Thyroid gland (tissue), 4 donors: ENCODE data around the gene CHGA. TPM values are rescaled to one million over a fixed set of nuclear protein-coding genes. Genes with fewer than 3 reads are reported as not detected.

Experiments used
- DNase-seq, 2 donors: peaks; one replicate each; pipeline ENCODE4 v3.0.0-alpha.2; 2019
- H3K27ac ChIP-seq, 3 donors: fragments of 200-600 bp; sonication (generic); 1 replicate in 2 of 3; 2 replicates in 1 of 3; pipeline ENCODE4 v1.5.1; 2016 to 2019; ENCODE audit warnings: mild to moderate bottlenecking in 1 of 3, moderate library complexity in 1 of 3
- H3K27me3 ChIP-seq: fragments of 200-600 bp; sonication (generic); one replicate; pipeline ENCODE4 v1.5.1; 2019
- H3K36me3 ChIP-seq, 2 donors: fragments of 200-600 bp; sonication (generic); one replicate each; pipeline ENCODE4 v1.5.1; 2016 to 2019
- H3K4me1 ChIP-seq, 2 donors: fragments of 200-600 bp; sonication (generic); one replicate each; pipeline ENCODE4 v1.5.1; 2017 to 2019
- H3K4me3 ChIP-seq, 3 donors: fragments of 200-600 bp; sonication (generic); replicated peaks in 1 of 3; 1 replicate in 2 of 3; 2 replicates in 1 of 3; pipeline ENCODE4 v1.5.1; 2016; ENCODE audit warnings: mild to moderate bottlenecking in 1 of 3
- H3K9me3 ChIP-seq: fragments of 200-600 bp; sonication (generic); one replicate; pipeline ENCODE4 v1.5.1; 2017
- CTCF ChIP-seq, 6 experiments: fragments of 200-600 bp in 3 of 6; fragments of 450-650 bp in 3 of 6; sonication (generic) in 3 of 6; IDR thresholded peaks; one replicate each; pipeline ENCODE4 v1.5.1; 2016 to 2019; ENCODE audit warnings: antibody characterized with exemption in 6 of 6, mild to moderate bottlenecking in 2 of 6, inconsistent platforms in 1 of 6, moderate library complexity in 1 of 6
- POLR2A ChIP-seq, 2 donors: fragments of 450-650 bp; IDR thresholded peaks; one replicate each; pipeline ENCODE4 v1.6.1; 2017; ENCODE audit warnings: antibody characterized with exemption in 2 of 2, mild to moderate bottlenecking in 2 of 2, moderate library complexity in 1 of 2
- WGBS, 2 donors: methylation state at CpG; one replicate each; pipeline ENCODE4 v1.1.5; 2017; 5-methylcytosine and 5-hydroxymethylcytosine counted together
- intact Hi-C: fragments of 100-400 bp; cut with DNase I; formaldehyde crosslinking; loops from one replicate; pipeline ENCODE4 v1.15.1; 2023
- total RNA-seq, 4 donors: library from RNA; depleted of rRNA; stranded (reverse); fragments of >200 nt; gene quantifications; one replicate each; pipeline ENCODE4 v1.2.3, GENCODE V29; 2016

The CHGA gene
- total RNA-seq, 4 donors from 2014 or later: 0.54 to 9.6 (median 1.5) TPM

DNA sequence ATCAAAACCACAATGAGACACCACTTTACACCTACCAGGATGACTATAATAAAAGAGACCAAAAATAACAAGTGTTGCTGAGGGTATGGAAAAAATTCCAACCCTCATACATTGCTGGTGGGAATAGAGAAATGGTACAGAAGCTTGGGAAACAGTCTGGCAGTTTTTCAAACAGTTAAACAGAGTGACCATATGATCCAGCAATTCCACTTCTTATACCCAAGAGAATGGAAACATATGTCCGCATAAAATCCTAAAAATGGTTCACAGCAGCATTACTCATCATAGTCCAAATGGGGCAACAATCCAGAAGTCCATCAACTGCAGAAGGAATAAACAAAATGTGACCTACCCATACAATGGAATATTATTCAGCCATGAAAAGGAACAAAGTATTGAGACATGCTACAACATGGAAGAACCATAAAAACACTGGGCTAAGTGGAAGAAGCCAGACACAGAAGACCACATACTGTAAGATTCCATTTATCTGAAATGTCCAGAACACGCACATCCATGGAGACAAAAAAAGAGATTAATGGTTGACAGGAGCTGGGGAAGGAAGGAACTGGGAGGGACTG lies 44.5 kb downstream of the CHGA start:
- WGBS, 2 donors: 90 to 95% methylated on average over 2 of the region's 2 CpGs
- Histone ChIP-seq H3K36me3 (no peaks in the 10 kb centered on the region), H3K4me3 (no peak overlapping the region), H3K4me1 (peaks cover 5 to 35% of the 10 kb centered on the region in 2 donors), H3K9me3 (no peaks in the 10 kb centered on the region), H3K27me3 (no peaks in the 10 kb centered on the region), H3K27ac (no peak overlapping the region)
- intact Hi-C loops: no loop called here
- no peak for DNase-seq
- TF ChIP-seq CTCF (IDR thresholded peaks at IDR 0.05): no peak
- no peak for TF ChIP-seq POLR2A (IDR thresholded peaks at IDR 0.05)

- Histone ChIP-seq H3K4me3 (no peak overlapping the region), H3K36me3 (no peaks in the 10 kb centered on the region), H3K27me3 (no peaks in the 10 kb centered on the region), H3K9me3 (no peaks in the 10 kb centered on the region), H3K4me1 (peaks cover 5 to 44% of the 10 kb centered on the region in 2 donors), H3K27ac (no peak overlapping the region)
- intact Hi-C loops: no loop called here
- 93 to 97% methylated on average over 12 to 14 of the region's 14 CpGs for WGBS, 2 donors
- no peak for DNase-seq
- TF ChIP-seq POLR2A (IDR thresholded peaks at IDR 0.05): no peak
- TF ChIP-seq CTCF (IDR thresholded peaks at IDR 0.05): no peak
These were observed 45.5 kb downstream of the CHGA start for GRCh38 chr14:92968291-92969020.

GRCh38 chr14:92969430-92969829 lies 46.5 kb downstream of the CHGA start:
- Histone ChIP-seq H3K4me3 (no peak overlapping the region), H3K9me3 (no peaks in the 10 kb centered on the region), H3K27me3 (no peaks in the 10 kb centered on the region), H3K36me3 (no peaks in the 10 kb centered on the region), H3K4me1 (peaks cover 0 to 44% of the 10 kb centered on the region in 2 donors), H3K27ac (peak overlapping the region in 1 of 3 donors; percentile 65)
- DNase-seq: no peak
- 94 to 96% methylated on average over 9 to 10 of the region's 10 CpGs for WGBS, 2 donors
- TF ChIP-seq CTCF (IDR thresholded peaks at IDR 0.05): no peak
- TF ChIP-seq POLR2A (IDR thresholded peaks at IDR 0.05): no peak
- intact Hi-C loops: no loop called here

GRCh38 chr14:92969871-92970270 lies 46.9 kb downstream of the CHGA start:
- intact Hi-C loops: loop anchor here (5.0 kb wide), 1 partner anchor 167 kb away; no protein-coding TSS in a partner anchor
- no peaks in the 10 kb centered on the region for H3K27me3 ChIP-seq
- peak overlapping the region in 1 of 3 donors; percentile 65 for H3K27ac ChIP-seq
- peak in 1 of 6 experiments; percentile 11 for TF ChIP-seq CTCF (IDR thresholded peaks at IDR 0.05)
- no peak for TF ChIP-seq POLR2A (IDR thresholded peaks at IDR 0.05)
- no peaks in the 10 kb centered on the region for H3K36me3 ChIP-seq
- 63 to 64% methylated on average over 12 of the region's 12 CpGs for WGBS, 2 donors
- no peaks in the 10 kb centered on the region for H3K9me3 ChIP-seq
- H3K4me1 ChIP-seq: peaks cover 0 to 43% of the 10 kb centered on the region in 2 donors
- H3K4me3 ChIP-seq: no peak overlapping the region
- DNase-seq: peak; percentile 60 to 73

GRCh38 chr14:92970271-92970670 lies 47.3 kb downstream of the CHGA start:
- no peaks in the 10 kb centered on the region for H3K9me3 ChIP-seq
- WGBS, 2 donors: 80 to 87% methylated on average over 9 to 11 of the region's 12 CpGs
- H3K4me1 ChIP-seq: peaks cover 0 to 40% of the 10 kb centered on the region in 2 donors
- peak overlapping the region in 1 of 3 donors; percentile 65 for H3K27ac ChIP-seq
- H3K27me3 ChIP-seq: no peaks in the 10 kb centered on the region
- H3K4me3 ChIP-seq: no peak overlapping the region
- intact Hi-C loops: loop anchor here (5.0 kb wide), 1 partner anchor 167 kb away; no protein-coding TSS in a partner anchor
- no peak for TF ChIP-seq CTCF (IDR thresholded peaks at IDR 0.05)
- TF ChIP-seq POLR2A (IDR thresholded peaks at IDR 0.05): no peak
- DNase-seq: no peak
- H3K36me3 ChIP-seq: no peaks in the 10 kb centered on the region
